Retinal pigment epithelial cell (primary cell): ENCODE measurements around the gene USP20.

ENCODE experiments used
- DNase-seq: peaks from one replicate; pipeline ENCODE4 v3.0.0-alpha.2; 2010; ENCODE audit warnings: low read depth
- H3K4me3 ChIP-seq: 2 replicates; pipeline ENCODE4 v1.5.1; 2011; ENCODE audit warnings: mild to moderate bottlenecking, low read length, control low read depth, moderate library complexity
- TF ChIP-seq, protein P1 (sequence below): conservative IDR thresholded peaks from 2 replicates; pipeline ENCODE4 v1.5.1; 2011; ENCODE audit warnings: low read depth, low read length, control low read depth, inconsistent platforms

Gene USP20

DNA sequence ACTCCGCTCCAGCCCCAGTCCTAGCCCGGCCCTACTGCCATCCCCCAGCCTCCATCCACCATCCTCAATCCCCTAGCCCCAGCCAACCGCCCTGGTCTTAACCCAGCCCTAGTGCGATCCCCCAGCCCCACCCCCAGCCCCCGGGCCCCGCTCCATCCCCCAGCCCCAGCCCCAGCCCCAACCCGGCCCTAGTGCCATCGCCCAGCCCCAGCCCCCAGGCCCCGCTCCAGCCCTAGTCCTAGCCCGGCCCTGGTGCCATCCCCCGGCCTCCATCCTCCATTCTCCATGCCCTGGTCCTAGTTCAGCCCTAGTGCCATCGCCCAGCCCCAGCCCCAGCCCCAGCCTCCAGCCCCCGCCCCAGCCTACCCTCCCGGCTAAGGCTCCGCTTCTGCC, 11.7 kb upstream of the USP20 start:
- peak overlapping the region; percentile 68 for H3K4me3 ChIP-seq
- no peak for DNase-seq
- TF ChIP-seq, protein P1, sequence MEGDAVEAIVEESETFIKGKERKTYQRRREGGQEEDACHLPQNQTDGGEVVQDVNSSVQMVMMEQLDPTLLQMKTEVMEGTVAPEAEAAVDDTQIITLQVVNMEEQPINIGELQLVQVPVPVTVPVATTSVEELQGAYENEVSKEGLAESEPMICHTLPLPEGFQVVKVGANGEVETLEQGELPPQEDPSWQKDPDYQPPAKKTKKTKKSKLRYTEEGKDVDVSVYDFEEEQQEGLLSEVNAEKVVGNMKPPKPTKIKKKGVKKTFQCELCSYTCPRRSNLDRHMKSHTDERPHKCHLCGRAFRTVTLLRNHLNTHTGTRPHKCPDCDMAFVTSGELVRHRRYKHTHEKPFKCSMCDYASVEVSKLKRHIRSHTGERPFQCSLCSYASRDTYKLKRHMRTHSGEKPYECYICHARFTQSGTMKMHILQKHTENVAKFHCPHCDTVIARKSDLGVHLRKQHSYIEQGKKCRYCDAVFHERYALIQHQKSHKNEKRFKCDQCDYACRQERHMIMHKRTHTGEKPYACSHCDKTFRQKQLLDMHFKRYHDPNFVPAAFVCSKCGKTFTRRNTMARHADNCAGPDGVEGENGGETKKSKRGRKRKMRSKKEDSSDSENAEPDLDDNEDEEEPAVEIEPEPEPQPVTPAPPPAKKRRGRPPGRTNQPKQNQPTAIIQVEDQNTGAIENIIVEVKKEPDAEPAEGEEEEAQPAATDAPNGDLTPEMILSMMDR: no peak

DNA sequence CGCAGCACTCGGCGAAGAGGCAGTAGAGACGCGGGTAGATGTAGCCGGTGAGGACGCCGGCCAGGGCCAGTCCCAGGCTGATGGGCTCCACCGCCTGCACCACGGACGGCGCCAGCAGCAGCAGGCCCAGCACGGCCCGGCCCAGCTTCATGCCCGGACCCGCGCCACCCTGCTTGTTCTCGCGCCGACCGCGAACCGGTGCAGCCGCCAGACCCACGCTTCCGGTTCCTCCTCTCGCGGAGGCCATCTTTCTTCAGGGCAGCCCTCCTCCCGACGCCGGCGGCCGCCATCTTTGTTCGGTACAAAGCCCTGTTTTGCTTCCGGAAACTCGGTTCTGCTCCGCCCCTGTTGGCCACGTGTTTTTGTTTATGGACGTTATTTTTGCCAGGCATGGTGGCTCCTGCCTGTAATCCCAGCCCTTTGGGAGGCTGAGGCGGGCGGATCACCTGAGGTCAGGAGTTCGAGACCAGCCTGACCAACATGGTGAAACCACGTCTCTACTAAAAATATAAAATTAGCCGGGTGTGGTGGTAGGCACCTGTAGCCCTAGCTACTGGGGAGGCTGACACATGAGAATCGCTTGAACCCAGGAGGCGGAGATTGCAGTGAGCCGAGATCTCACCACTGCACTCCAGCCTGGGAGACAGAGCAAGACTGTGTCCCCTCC, 11.2 kb upstream of the USP20 start, which contains the start of gene TOR1A:
Gene TOR1A, minus strand, starts transcription at position 202 of the 667 bp plus-strand sequence. Its CDS starts 51 bp downstream, at position 151.
- TF ChIP-seq, protein P1: no peak
- DNase-seq: peak; percentile 85
- peak within 1 kb of the TSS; percentile 68 for H3K4me3 ChIP-seq

- DNase-seq: no peak
- no peak overlapping the region for H3K4me3 ChIP-seq
- TF ChIP-seq, protein P1: no peak
Observed at GRCh38 chr9:129826344-129826743, 8.9 kb upstream of the USP20 start.

DNA sequence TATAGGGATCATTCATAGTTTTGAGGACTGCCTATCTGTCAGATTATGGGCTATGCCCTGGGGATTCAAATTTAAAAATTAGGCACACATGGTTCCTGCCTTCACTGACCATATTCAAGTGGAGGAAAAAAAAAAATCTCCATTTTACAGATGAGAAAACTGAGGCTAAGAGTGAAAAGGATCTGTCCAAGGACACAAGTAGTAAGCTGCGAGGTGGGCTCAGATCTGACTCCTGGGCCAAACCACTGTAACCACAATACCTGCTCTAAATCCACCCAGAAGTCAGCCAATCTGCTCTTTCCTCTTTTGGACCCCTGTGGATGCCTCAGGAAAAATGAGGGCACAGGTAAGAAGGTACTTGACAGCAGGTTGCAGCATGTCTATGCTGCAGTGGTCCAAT, 8.5 kb upstream of the USP20 start:
- no peak for DNase-seq
- TF ChIP-seq, protein P1: no peak
- no peak overlapping the region for H3K4me3 ChIP-seq

- TF ChIP-seq, protein P1: no peak
Observed at GRCh38 chr9:129828051-129828450, 7.2 kb upstream of the USP20 start.

DNA sequence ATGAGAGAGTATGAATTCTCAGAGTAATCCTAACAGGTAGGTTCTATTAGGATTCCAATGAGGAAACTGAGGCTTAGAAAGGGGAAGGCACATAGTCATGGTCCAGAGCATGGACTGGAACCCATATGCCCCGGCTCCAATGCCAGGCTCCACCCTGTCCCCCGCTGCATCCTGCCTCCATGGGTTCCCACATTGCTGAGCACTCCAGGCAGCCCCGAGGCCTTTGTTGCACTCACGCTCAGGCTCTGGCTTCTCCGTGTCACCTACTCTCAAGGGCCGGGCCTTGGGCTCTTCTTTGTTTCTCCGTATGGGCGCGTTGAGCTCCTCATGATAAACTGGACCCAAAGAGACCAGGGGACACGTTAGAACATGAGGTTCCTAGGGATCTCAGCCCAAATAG, 6.3 kb upstream of the USP20 start:
- H3K4me3 ChIP-seq: no peak overlapping the region
- TF ChIP-seq, protein P1: no peak
- DNase-seq: no peak

More at GRCh38 chr9:129828051-129828450, 7.2 kb upstream of the USP20 start:
- DNase-seq: no peak
- H3K4me3 ChIP-seq: no peak overlapping the region

DNA sequence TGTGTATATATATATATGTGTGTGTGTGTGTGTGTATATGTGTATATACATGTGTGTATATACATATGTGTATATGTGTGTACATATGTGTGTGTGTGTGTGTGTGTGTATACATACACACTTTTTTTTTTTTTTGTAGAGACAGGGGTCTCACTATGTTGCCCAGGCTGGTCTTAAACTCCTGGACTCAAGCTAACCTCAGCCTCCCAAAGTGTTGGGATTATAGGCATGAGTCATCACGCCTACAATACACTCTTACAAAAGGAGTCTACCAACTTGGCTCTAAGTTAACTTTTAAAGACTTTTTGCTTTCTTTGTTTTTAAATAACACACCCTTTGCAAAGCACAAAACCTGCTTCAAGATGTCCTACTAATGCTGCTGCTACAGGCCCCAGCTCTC, 2.3 kb upstream of the USP20 start:
- TF ChIP-seq, protein P1: no peak
- no peak for DNase-seq
- no peak overlapping the region for H3K4me3 ChIP-seq
